Measurements from ENCODE around the gene ADGRA1. TPM values are rescaled to one million over a fixed set of nuclear protein-coding genes. Genes with fewer than 3 reads are reported as not detected.

ADGRA1 gene
- total and polyA plus RNA-seq, 2 donors (not counting 3 experiments of a cell fraction or from before 2014, with no cell fraction given), result not detected

DNA sequence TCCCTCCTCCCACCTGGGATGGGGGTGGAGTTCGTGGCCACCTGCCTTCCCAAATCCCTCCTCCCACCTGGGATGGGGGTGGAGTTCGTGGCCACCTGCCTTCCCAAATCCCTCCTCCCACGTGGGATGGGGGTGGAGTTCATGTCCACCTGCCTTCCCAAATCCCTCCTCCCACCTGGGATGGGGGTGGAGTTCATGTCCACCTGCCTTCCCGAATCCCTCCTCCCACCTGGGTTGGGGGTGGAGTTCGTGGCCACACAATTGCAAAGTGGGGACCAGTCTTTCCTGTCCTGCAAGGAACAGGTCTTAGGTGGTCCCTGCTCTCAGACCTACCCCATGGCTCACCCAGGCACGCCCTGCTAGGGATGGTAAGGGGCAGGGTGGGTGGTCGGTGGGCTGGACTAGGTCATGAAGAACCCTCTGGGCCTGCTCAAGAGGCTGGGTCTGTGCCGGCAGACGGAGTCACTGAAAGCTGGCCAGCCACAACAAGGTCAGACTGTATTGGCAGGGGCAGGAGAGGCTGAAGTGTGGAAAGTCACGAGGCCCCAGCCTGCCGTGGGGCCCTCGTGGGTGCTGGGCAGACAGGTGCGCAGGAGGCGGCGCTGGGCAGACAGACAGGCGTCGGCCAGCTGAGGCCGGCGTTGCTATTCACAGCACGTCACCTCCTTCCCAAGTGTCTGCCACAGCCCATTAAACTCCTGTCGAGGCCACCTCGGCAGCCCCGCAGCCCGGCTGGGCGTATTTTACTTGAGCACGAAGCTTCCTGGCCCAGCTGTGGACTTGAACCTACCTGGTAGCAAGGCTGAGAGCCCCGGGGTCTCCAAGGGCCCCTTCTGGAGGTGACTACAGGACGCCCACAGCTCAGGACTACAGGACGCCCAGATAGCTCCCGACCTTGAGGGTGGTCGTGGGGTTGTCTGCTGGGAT, 76.4 kb downstream of the ADGRA1 start:
- H3K9me3 ChIP-seq (replicated peaks; ENCODE audit: control insufficient read depth, insufficient read depth, low read length), result no peaks in the 10 kb centered on the region
- DNase-seq (ENCODE audit: low read depth, low spot score) (no peak), FAIRE-seq (no peak)
- ChIA-PET CTCF (no interaction called here), POLR2A (no interaction called here)
- no peak overlapping the region for H3K4me2 ChIP-seq (ENCODE audit: insufficient read depth, low read length)
- TF ChIP-seq POLR2AphosphoS5 (IDR thresholded peaks at IDR 0.05; ENCODE audit: insufficient read depth, low read depth, low read length) (no peak), GATA2 (IDR thresholded peaks at IDR 0.05; ENCODE audit: insufficient read depth, insufficient read length, low read depth, low read length) (no peak), JUN (IDR thresholded peaks at IDR 0.05; ENCODE audit: borderline replicate concordance, insufficient read depth, insufficient read length, low read depth) (no peak), POLR2A (IDR thresholded peaks at IDR 0.05; ENCODE audit: low read depth, low read length) (no peak), FOS (IDR thresholded peaks at IDR 0.05; ENCODE audit: borderline replicate concordance, insufficient read depth, low read length) (no peak), MYC (IDR thresholded peaks at IDR 0.05; ENCODE audit: low read depth, low read length) (no peak), CTCF (IDR thresholded peaks at IDR 0.05; ENCODE audit: extremely low read depth in 1 of 2, insufficient read depth in 1 of 2, low read depth in 1 of 2, low read length in 2 of 2) (no peak), EZH2 (IDR thresholded peaks at IDR 0.05; ENCODE audit: borderline replicate concordance, low read depth, low read length, severe bottlenecking) (no peak)
- TF ChIP-seq, protein P1, sequence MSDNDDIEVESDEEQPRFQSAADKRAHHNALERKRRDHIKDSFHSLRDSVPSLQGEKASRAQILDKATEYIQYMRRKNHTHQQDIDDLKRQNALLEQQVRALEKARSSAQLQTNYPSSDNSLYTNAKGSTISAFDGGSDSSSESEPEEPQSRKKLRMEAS (IDR thresholded peaks at IDR 0.05; ENCODE audit: insufficient read depth, insufficient read length), result no peak
- H3K9ac ChIP-seq (replicated peaks; ENCODE audit: extremely low read depth, insufficient read depth, low read length), result no peak overlapping the region
- BruUV-seq (replicated peaks), result no TSS peak
- H3K4me3 ChIP-seq (replicated peaks in 1 of 3; ENCODE audit: insufficient read depth in 1 of 3, low read depth in 1 of 3, low read length in 3 of 3), result no peak overlapping the region
- peaks cover 3 to 12% of the 10 kb centered on the region in 2 experiments for H3K27me3 ChIP-seq (ENCODE audit: control insufficient read depth in 2 of 2, insufficient read depth in 2 of 2, low read length in 2 of 2)
- H3K27ac ChIP-seq (ENCODE audit: insufficient read depth, low read depth, low read length), result no peak overlapping the region
- no peaks in the 10 kb centered on the region for H3K36me3 ChIP-seq (ENCODE audit: control insufficient read depth in 2 of 2, extremely low read depth in 1 of 2, insufficient read depth in 2 of 2, low read length in 2 of 2)
- H3K4me1 ChIP-seq (ENCODE audit: control insufficient read depth, extremely low read depth, insufficient read depth, low read length), result no peaks in the 10 kb centered on the region
- dilution Hi-C loops (cut with MboI; ENCODE audit: extremely low pct_ligation_motif_present, low sequenced_read_pairs), result no loop called here
- no peaks in the 10 kb centered on the region for H3K9me1 ChIP-seq (replicated peaks; ENCODE audit: control insufficient read depth, extremely low read depth, insufficient read depth, low read length)
- intact Hi-C loops (cut with micrococcal nuclease), result no loop called here
- no peaks in the 10 kb centered on the region for H3K79me2 ChIP-seq (ENCODE audit: control insufficient read depth, insufficient read depth, low read length)
- no peaks in the 10 kb centered on the region for H4K20me1 ChIP-seq (replicated peaks; ENCODE audit: control insufficient read depth, extremely low read depth, insufficient read depth, low read length)
- H2AFZ ChIP-seq (ENCODE audit: low read depth, low read length), result no peak overlapping the region
